Muscle of leg (tissue), 11 donors: ENCODE data around the gene STMND1. TPM values are rescaled to one million over a fixed set of nuclear protein-coding genes. Genes with fewer than 3 reads are reported as not detected.

Source experiments
- DNase-seq: peaks from one replicate; pipeline ENCODE4 v3.0.0; 2013
- H3K27ac ChIP-seq: one replicate; pipeline ENCODE4 v1.5.1; 2013; ENCODE audit warnings: mild to moderate bottlenecking, low read length, control low read depth
- H3K27me3 ChIP-seq: one replicate; pipeline ENCODE4 v1.6.1; 2013; ENCODE audit warnings: low read length; ENCODE audit not compliant: control insufficient read depth, insufficient read depth
- H3K36me3 ChIP-seq: one replicate; pipeline ENCODE4 v1.6.1; 2013; ENCODE audit warnings: low read length; ENCODE audit not compliant: control insufficient read depth, insufficient read depth
- H3K4me1 ChIP-seq: one replicate; pipeline ENCODE4 v1.6.1; 2013; ENCODE audit warnings: low read length; ENCODE audit not compliant: control insufficient read depth, insufficient read depth
- H3K4me3 ChIP-seq: one replicate; pipeline ENCODE4 v1.5.1; 2013; ENCODE audit warnings: low read length, control low read depth
- H3K9me3 ChIP-seq: replicated peaks from 2 replicates; pipeline ENCODE4 v1.6.1; 2013; ENCODE audit warnings: low read depth, low read length; ENCODE audit not compliant: control insufficient read depth
- WGBS: methylation state at CpG from one replicate; pipeline ENCODE4 v1.1.5; 2013; ENCODE audit warnings: missing lambda C conversion rate; ENCODE audit not compliant: insufficient coverage; 5-methylcytosine and 5-hydroxymethylcytosine counted together
- polyA plus RNA-seq, 8 donors: library from polyadenylated mRNA; unstranded; fragments of 120-200 nt; gene quantifications; one replicate each; pipeline versions ENCODE4 v1.2.1 to v1.2.3, GENCODE V29; 2013; ENCODE audit warnings: inconsistent platforms in 1 of 8, low replicate concordance in 1 of 8; ENCODE audit not compliant: insufficient read length in 8 of 8, insufficient read depth in 1 of 8
- total RNA-seq: library from RNA; stranded (reverse); fragments of 120-200 nt; gene quantifications from one replicate; pipeline ENCODE4 v1.2.4, GENCODE V29; 2013

STMND1 gene
- total and polyA plus RNA-seq, 9 donors = 0.20 to 0.52 (median 0.28) TPM; not detected in 5

DNA sequence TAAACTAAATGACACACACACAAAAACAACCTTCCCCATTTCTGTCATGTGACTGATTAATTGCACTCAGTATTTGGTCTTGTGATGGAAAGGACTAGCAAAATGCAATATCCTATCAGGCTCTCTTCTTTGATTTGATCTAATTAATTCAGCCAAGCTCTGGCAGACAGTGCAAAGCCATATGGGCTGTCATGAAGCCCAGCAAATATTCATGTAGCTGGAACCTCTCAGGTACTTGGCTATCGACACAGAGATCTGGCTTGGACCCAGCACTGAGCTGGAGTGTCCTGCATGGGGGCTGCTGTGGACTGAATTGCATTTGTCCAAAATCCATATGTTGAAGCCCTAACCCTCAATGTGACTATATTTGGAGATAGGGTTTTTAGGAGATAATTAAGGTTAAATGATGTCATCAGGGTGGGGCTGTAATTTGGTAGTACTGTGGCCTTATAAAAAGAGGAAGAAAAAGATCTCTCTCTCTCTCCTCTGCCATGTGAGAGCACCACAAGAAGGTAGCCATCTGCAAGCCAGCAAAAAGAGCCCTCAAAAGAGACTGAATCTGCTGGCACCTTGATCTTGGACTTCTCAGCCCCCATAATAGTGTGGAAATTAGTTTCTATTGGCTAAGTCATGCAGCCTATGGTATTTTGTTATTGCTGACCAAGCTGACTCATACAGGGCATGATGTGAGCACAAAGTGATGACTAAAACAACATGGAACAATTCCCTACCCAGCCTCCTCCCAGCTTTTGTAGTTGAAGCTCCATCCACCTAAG lies 77.1 kb downstream of the STMND1 start:
- Histone ChIP-seq H3K9me3 (peaks cover 4% of the 10 kb centered on the region), H3K36me3 (no peaks in the 10 kb centered on the region), H3K27ac (no peak overlapping the region), H3K4me3 (no peak overlapping the region), H3K4me1 (peaks cover 3% of the 10 kb centered on the region), H3K27me3 (no peaks in the 10 kb centered on the region)
- 29% methylated on average over 1 of the region's 1 CpG for WGBS
- DNase-seq = no peak

DNA sequence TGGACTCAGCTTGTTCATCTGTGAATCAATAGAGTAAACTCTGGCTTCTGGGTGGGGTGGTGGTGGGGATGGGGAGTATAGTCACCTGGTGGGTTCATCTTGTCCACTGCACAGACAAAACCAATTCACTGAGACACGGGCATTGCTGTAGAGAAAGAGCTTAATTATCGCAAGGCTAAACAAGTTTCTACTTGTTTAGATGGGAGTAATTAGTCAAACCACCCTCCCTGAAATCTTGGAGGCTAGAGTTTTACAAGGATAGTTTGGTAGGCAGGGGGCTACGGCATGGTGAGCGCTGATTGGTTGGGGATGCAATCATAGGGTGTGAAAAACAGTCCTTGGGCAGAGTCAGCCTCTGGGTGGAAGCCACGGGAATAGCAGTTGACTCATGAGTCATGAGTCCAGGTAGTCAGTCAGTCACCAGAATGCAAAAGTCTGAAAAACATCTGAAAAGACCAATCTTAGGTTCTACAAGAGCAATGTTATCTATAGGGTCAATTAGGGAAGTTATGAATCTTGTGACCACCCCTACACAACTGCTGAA lies 77.8 kb downstream of the STMND1 start:
- Histone ChIP-seq H3K27me3 (no peaks in the 10 kb centered on the region), H3K36me3 (no peaks in the 10 kb centered on the region), H3K9me3 (peaks cover 4% of the 10 kb centered on the region), H3K27ac (no peak overlapping the region), H3K4me3 (no peak overlapping the region), H3K4me1 (peaks cover 3% of the 10 kb centered on the region)
- WGBS = 96% methylated on average over 4 of the region's 5 CpGs
- no peak for DNase-seq

Other genes starting within 250 kb of the STMND1 start
- 157 TPM for gene RBM24, start 179.3 kb downstream of the STMND1 start, total RNA-seq
- gene RBM24, start 179.3 kb downstream of the STMND1 start, polyA plus RNA-seq = 100 to 1,000 TPM; 197 to 307 (median 221) TPM